GM12872 (cell line): ENCODE measurements around the gene ZNF536.

Experiments
- CTCF ChIP-seq: IDR thresholded peaks from 3 replicates; pipeline ENCODE4 v1.5.1; 2011; ENCODE audit warnings: low read depth, mild to moderate bottlenecking, low read length, moderate library complexity; ENCODE audit not compliant: insufficient read depth

ZNF536 gene

GRCh38 chr19:30386551-30387143 is 14.5 kb downstream of the ZNF536 start:
- TF ChIP-seq CTCF = no peak

- no peak for TF ChIP-seq CTCF
These were observed 15.3 kb downstream of the ZNF536 start for GRCh38 chr19:30387311-30388115.

- no peak for TF ChIP-seq CTCF
These were observed 16.1 kb downstream of the ZNF536 start for GRCh38 chr19:30388327-30388726.

GRCh38 chr19:30388819-30389218 is 16.6 kb downstream of the ZNF536 start:
- TF ChIP-seq CTCF = no peak

- no peak for TF ChIP-seq CTCF
These were observed 18.3 kb downstream of the ZNF536 start for GRCh38 chr19:30390356-30390988.

GRCh38 chr19:30391052-30391451 is 18.9 kb downstream of the ZNF536 start:
- no peak for TF ChIP-seq CTCF
